Stimulated activated CD8-positive, alpha-beta memory T cell treated with anti-CD3 and anti-CD28 coated beads, Interleukin-7, amount 100 ng/mL, for 24 hours (primary cell): Measurements from ENCODE around the gene SKOR1.

Experiments
- DNase-seq: peaks from one replicate; pipeline ENCODE4 v3.0.0-alpha.2; 2020; ENCODE audit warnings: low read depth

The SKOR1 gene, protein sequence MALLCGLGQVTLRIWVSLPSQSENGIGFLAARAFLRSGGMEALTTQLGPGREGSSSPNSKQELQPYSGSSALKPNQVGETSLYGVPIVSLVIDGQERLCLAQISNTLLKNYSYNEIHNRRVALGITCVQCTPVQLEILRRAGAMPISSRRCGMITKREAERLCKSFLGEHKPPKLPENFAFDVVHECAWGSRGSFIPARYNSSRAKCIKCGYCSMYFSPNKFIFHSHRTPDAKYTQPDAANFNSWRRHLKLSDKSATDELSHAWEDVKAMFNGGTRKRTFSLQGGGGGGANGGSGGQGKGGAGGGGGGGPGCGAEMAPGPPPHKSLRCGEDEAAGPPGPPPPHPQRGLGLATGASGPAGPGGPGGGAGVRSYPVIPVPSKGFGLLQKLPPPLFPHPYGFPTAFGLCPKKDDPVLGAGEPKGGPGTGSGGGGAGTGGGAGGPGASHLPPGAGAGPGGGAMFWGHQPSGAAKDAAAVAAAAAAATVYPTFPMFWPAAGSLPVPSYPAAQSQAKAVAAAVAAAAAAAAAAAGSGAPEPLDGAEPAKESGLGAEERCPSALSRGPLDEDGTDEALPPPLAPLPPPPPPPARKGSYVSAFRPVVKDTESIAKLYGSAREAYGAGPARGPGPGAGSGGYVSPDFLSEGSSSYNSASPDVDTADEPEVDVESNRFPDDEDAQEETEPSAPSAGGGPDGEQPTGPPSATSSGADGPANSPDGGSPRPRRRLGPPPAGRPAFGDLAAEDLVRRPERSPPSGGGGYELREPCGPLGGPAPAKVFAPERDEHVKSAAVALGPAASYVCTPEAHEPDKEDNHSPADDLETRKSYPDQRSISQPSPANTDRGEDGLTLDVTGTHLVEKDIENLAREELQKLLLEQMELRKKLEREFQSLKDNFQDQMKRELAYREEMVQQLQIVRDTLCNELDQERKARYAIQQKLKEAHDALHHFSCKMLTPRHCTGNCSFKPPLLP

DNA sequence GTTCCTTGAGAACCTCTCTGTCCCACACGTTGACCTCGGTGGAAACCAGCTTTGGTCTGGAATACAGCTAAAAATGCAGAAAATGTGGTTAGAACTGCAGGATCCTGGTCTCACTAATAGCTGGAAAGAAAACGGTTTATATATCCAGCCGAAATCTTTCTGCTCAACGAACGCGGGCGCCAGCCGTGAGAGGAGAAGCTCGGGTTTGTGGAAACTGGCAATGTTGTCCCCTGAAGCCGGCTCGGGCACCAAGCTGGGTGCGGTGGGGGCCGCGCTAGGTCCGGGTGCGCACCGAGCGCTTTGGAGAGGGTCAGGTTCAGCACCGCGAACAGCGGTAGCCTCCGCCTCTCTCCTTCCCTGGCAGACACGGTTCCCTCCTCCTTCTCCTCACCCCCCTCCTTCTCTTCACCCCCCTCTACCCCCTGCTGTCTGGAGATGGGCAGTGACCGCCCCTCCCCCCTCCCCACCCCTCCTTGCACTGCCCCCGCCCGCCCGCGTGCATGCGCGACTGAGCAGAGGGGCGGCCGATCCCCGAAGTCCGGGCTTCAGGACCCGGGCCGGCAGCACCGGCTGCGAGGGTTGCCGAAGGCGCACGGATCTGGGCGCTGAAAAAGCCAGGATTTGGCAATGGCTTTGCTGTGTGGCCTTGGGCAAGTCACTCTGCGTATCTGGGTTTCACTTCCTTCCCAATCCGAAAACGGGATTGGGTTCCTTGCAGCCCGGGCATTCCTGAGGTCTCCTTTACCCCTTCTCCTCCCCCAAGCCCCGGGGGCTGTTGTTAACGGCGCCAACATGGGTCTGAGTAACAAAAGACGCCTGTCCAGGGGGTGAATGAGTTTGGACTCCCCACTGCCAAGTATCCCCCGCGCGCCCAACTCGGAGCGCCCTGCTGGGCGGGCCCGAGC is at the start of gene SKOR1:
Gene SKOR1 (plus strand): TSS at position 534 of the 905 bp plus-strand sequence. CDS start 94 bp downstream, at position 628.
- no peak for DNase-seq

DNA sequence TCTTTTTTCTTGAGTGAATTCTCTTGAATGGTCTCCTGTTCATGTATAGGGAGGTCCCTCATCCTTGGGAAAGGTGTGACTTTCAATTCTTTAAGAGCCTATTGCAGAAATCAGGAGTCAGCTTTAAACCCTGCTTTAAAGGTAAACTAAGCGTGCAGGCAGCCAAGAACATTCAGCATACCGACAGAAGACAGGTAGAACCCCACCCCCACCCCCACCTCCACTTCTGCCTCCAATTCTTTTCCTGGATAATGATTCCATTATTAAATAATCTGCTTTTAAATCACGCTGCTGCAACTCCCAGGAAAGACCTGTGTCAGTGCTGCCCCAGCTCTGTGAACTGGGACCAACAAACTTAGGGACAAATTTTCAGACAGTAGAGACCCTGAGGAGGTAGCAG is 49.3 kb upstream of the SKOR1 start:
- DNase-seq, result no peak

DNA sequence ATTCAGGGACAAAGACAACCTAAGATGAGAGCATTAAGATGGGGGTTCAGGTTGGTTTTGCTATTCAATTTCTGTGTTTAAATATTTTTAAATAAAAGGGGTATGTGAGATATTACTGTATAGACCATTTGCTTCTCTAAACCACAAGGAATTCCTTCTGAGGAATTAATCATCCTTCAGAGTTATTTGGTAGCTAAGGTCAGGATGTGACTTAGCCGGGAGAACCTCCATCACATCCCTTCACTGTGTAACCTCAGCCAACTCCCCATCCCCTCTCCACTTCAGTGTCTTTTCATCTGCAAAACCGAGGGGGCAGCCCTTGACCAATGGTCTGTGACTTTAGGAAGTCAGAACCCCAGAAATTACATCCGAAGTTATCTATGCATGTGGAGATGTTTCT is 48.7 kb upstream of the SKOR1 start:
- no peak for DNase-seq

DNA sequence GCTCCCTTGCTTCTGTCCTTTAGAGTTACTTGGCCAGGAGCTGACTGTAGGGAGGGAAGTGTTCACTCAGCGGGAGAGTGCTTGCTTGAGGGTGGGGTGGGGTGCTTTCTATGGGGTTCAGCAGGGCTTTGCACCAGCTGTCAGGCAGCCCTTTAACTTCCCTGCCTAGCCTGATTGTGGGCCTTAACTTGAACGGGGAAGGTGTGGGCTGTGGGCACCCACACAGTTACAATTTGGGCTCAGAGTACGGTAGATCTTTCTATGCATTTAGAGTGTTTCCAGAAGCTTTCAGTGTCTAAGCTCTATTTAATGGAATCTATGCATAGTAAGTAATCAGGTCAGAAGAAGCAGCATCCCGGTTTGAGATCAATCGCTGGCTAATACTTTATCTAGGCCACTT is 48.2 kb upstream of the SKOR1 start:
- no peak for DNase-seq

DNA sequence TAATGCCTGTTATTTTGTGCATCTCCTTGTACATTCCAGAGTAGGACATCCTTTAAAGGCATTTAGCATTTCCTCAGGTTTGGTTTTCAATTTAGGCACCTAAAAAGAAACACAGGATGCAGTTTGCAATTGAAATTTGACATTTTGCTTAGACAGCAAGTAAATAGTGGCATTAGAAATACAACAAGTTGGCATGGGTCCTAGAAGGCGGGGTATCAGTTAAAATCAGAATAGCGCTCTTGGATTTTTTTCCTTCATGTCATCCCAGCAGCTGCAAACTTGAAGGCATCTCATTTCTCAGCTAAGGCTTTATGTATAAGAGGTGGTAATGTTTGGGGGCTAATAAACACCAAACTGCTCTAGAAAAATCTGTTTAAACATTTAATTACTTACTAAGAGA is 47.5 kb upstream of the SKOR1 start:
- DNase-seq, result no peak

DNA sequence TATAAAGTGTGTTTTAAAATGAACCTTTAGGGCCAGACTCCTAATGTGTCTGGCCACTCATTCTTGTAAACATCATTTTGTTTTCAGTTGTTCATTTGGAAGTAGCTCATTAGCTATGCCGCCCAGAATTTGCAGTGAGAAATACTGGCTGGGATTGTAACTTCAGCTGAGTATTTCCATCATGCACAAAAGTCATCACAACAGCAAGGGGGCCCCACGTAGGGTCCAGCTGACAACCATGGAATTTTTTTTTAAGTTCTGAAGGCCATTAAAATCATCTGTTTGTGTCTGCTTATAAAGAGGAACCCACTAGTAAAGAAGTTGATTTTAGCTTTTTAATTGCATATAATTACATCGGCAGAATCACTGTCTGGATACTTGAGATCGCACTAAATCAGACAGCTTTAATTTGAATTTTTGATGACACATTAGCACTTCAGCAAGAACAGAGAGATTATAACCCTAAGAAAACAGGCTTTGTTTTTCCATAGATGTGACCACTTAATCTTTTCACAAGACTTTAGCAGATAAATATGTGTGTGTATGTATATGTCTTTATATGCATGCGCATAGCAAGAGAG is 46.3 kb upstream of the SKOR1 start:
- no peak for DNase-seq

DNA sequence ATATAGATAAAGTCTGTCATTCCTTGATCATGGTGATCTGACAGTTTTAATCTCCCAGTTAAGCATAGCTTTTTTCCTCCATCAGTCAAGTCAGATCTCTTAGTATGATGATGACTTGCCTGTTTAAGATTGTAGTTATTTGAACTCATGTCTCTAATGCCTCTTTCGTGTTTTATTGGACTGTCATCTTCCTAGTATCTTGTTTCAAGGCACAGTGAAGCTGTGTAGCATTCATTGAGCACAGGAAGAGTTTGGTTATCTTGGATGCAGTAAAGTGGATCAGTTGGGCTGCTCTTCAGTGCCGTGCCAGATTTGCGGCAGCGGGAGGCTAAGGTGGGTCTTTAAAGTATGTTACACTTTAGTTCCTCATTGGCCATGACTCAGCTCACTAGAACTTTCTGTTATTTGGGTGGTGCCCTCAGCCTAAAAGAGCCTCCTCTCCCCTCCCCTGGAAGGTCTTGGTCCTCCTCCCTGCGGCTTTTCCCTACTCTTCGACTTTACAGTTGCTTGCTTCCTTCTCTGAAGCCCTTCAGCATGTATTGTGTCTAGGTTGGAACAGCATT is 45.7 kb upstream of the SKOR1 start:
- no peak for DNase-seq

DNA sequence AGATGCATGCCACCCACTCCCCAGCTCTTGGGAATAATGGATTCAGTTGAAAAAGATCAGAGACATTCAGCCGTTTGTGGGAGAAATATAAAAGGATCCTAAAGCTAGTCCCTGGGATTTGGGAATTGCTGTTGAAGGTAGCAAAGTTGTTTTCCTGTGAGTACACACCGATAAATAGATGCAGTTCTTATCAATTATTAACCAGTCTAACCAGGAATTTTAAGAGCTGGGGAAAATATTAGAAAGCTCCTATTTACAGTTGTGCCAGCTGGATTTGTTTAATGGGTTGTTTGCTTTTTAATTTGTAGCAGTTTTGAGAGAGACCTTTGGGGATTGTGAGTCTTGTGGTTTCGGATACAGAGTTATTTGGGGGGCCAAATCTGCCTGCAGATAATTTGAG is 44.2 kb upstream of the SKOR1 start:
- no peak for DNase-seq

DNA sequence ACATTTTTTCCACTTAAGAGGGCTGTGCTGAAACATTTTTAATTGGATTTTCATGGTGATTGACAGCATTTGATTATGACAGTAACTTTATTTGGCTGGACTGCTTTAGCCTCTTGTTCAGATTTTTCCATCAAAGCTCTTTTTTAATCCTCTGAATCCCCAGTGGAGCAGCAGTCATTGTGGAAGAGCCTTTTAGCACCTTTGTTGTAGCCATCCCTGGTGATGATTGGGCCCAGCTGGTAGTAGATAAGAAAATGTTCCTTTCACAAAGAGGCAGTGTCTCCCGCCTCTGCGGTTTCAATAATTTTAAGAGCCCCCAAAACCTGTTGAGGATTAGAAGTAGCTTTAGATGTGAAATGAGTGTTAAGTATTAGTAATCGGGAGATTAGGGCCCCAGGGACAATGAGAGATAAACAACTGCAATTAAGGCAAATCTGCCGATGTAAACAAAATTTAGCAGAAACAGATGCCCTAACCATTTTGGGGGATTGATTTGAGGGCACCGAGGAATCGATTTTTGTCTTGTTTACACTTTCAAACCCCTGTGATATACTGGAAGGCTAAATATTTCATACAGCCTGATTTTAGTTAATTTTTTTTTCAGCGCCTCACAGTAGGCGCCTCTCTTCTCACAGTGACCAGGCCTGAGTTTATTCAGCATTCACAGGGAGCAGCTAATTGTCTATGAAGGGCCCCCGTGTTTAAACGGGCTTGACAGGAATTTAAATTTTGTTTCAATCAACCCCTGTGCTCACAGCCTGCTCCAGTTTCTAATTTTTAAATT is 43.2 kb upstream of the SKOR1 start:
- no peak for DNase-seq

DNA sequence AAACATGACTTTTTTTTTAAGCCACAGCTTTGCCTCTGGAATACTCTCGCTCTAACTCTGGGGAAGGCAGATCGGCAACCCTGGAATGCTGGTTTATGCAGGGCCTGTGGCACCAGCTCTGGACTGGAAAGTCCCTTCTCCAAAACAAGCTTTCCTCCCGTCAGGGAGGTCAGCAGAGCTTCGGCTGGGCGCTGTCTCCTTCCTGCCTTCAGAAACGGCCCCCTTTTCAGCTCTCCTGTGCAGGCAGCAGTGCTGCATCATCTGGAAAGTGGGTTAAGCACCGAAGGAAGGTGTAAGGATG is 42.7 kb upstream of the SKOR1 start:
- DNase-seq, result no peak

DNA sequence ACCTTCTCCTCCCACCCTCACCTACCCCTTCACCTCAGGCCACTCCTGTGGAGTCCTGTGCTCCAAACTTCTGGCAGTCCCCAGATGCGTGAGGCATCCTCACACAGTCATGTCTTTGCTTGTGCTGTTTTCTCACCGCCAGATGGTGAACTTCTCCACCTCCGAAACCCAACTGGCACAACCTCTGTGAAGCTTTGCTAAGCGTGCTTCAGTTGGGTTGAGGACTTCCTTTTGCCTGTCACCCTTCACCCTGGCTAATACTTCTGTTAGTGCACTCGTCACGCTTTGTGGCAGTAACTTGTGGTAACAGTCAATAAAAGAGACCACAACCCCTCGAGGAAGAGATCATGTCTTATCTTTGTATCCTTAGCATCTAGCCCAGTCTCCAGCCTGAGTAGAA is 42.0 kb upstream of the SKOR1 start:
- no peak for DNase-seq

DNA sequence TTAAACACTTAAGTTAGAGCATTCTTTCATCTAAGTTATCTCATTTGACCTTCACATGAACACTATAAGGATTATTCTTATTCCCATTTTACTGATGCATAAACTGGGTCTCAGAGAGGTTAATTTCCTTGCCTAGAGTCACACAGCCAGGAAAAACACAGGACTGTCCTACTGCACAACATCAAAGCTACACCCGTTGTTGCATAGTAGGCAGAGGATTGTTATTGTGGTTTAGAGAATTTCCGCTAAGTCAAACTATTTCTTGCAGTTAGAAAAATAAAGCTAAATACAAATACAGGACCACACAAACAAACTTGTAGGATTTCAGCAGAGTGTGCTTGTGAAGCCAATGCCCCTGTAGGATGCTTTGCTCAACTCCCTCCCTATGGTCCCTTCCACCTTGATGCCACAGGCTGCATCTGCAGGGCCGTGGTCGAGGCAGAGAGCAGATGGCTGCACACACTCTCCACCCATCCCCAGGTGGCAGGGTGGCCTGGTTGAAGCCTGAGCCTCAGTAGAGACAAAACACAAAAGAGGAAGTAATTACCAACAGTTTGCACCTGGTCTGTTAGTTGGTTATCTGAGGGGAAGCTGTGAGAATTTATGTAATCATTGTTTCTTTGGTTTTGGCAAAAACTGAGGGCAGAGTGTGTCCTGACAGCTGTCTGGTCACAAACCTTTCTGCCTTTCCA is 41.1 kb upstream of the SKOR1 start:
- DNase-seq, result no peak

DNA sequence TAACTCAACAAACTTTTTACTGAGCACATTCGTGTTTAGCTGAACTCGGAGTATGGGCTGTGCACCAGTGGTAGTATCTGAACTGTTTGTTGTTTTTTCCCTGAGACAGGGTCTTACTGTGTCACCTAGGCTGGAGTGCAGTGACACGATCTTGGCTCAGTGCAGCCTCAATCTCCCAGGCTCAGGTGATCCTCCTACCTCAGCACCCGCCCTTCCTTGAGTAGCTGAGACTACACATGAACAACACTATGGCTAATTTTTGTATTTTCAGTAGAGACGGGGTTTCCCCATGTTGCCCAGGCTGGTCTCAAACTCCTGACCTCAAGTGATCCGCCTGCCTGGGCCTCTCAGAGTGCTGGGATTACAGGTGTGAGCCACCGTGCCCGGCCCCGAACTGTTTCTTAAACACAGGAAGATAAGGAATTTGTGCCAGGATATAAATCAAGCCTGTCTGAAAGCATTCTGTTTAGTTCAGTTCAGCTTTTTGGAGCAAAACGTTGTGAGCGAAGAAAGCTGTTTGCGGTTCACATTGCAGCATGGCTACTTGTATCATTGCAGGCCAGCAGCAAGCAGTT is 40.4 kb upstream of the SKOR1 start:
- DNase-seq, result no peak

DNA sequence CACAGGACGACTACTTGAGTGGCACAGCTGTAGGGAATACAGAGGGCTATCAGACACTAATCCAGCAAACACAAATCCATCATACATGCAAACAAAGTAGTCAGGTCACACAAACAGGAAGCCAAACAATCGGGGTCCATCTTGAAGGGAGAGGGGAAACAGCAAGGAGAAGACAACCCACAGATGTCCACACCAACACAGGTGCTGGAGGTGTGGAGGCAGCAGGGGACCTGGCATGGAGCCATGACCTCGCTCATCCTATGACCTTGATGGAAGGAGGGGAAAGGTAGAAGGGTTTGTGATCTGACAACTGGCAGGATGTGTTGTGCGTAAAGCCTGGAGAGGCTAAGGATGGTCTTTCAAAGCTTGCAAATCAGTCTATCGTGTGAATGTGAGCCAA is 39.9 kb upstream of the SKOR1 start:
- no peak for DNase-seq

DNA sequence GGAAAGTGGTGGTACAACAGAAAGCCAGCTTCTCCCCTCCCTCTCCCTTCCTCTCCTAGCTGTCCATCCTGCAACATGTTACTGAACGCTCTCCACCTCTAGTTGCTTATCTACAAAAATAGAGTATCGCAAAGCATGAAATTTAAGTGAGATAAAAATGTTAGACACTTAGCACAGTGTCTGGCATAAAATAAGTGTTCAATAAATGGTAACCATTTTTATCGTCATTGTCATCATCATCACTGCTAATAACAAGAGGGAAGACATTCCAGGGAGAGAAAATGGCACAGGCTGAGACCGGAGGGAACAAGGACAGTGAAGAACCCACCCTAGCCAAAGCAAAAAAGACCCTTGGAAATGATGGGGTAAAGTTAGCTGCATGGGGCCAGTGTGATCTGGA is 38.7 kb upstream of the SKOR1 start:
- no peak for DNase-seq

DNA sequence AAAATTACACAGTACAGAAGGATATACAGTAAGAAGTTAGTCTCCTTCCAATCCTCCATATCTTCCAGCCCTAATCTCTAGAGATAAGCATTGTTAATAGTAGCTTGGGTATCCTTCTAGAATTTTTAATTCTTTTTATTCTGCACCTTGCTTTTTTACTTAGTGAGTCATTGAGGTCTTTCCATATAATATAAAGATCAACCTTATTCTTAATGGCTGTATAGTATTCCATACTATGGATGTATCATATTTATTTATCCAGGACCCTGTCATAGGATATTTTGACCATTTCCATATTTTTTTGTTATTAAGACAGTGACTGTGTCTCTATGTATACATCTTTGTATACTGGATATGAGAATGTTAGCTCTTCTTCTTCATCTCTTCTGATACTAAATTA is 36.3 kb upstream of the SKOR1 start:
- DNase-seq, result no peak

DNA sequence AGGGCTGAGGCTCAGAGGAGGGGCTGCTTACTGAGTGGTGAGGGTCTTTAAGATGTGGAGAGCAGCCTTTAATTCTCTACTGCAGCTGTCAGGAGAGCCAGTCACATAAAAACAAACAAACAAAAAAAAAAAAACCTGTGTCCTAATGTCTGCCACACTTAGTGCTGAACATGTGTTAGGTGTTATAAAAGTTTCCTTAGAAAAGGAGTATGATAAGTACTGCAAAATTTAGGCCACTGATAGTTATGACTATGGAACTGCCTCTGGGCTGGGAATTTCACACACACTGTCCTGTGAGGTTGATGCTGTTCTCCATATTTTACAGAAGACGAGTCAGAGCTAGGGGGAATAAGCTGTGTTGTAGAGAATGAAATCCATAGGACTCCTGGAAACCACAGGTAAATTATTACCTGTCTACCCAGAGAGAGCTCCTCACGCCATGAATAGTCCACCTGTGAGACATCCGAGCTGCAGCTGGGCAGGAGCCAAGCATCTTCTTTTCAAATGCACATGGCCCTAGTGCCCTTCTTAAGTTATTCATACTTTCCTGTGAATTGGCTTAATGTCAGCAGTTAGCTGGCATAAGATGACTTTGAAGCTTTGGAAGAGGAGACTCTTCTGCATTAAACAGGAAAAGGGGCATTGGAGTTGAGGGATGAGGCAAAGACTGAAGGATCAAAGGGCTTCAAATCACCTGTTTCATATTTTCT is 34.5 kb upstream of the SKOR1 start:
- no peak for DNase-seq

DNA sequence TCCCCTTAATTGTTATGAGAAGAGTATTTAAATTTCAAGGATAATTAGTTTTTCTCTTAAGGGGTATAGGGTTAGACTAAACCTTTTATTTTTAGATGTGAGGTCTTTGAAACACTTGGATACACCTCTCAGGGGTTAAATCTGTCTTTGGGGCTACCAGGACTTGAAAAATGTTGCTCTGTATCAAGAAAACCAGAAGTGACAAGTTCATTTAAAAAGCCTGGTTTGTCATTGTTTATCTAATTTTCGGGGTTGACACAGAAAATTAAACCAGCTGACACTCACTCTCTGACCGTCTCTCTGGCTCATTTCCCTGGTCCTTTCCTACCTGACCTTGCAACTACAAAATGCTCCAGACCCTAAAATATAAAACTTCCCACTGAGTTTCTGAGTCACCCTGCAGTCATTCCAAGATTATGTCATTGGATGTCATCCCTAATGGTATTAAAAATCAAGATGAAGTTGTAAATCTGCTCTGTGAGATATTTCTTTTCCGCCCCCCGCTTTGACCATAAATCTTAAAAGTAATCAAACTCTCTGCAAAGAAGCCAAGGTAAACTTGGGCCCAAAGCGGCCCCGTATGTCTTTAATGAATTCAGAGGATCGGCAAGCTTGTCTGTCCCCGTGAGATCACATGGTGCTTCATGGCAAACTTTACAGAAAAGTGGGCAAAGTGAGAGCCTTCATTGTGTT is 32.9 kb upstream of the SKOR1 start:
- no peak for DNase-seq
